ENCODE measurements around the gene NECTIN1. TPM values are rescaled to one million over a fixed set of nuclear protein-coding genes. Genes with fewer than 3 reads are reported as not detected.

The NECTIN1 gene
- total and polyA plus RNA-seq, 5 donors from 2014 or later = 0.18 to 2.3 TPM; not detected in 3

GRCh38 chr11:119614222-119615002 lies 114.6 kb downstream of the NECTIN1 start:
- Mint-ChIP-seq H3K27me3 (no peaks in the 10 kb centered on the region), H3K9me3 (peaks cover 0 to 2% (median 0%) of the 10 kb centered on the region in 7 donors), H3K4me3 (no peak overlapping the region), H3K36me3 (no peaks in the 10 kb centered on the region), H3K4me1 (peaks cover 0 to 5% (median 0%) of the 10 kb centered on the region in 4 donors), H3K27ac (no peak overlapping the region)
- no peak overlapping the region for H3K27ac ChIP-seq (ENCODE audit: insufficient read depth, low read length, poor library complexity, severe bottlenecking)
- H3K4me3 ChIP-seq (ENCODE audit: low read depth, low read length) = no peak overlapping the region
- H3K9me3 ChIP-seq (ENCODE audit: control insufficient read depth in 2 of 2, low read length in 2 of 2) = no peaks in the 10 kb centered on the region
- no peaks in the 10 kb centered on the region for H3K36me3 ChIP-seq (ENCODE audit: control insufficient read depth, insufficient read depth, low read length)
- no peaks in the 10 kb centered on the region for H3K27me3 ChIP-seq (ENCODE audit: control insufficient read depth, insufficient read depth, low read length)
- ATAC-seq (ENCODE audit: low read depth in 2 of 2) = no peak
- no peaks in the 10 kb centered on the region for H3K4me1 ChIP-seq (ENCODE audit: control insufficient read depth, insufficient read depth, low read length, poor library complexity, severe bottlenecking)
- DNase-seq = no peak

- H3K27me3 Mint-ChIP-seq = peaks cover 1% of the 10 kb centered on the region
- no peak overlapping the region for H3K27ac ChIP-seq (ENCODE audit: insufficient read depth, low read length, poor library complexity, severe bottlenecking)
- DNase-seq = no peak
These were observed 116.2 kb downstream of the NECTIN1 start for GRCh38 chr11:119612814-119613213.

GRCh38 chr11:119610836-119611426 lies 118.1 kb downstream of the NECTIN1 start:
- Mint-ChIP-seq H3K9me3 (peaks cover 0 to 2% (median 0%) of the 10 kb centered on the region in 7 donors), H3K4me1 (peaks cover 0 to 5% (median 0%) of the 10 kb centered on the region in 4 donors), H3K27ac (no peak overlapping the region), H3K27me3 (peaks cover 4% of the 10 kb centered on the region), H3K4me3 (no peak overlapping the region), H3K36me3 (no peaks in the 10 kb centered on the region)
- no peak overlapping the region for H3K27ac ChIP-seq (ENCODE audit: insufficient read depth, low read length, poor library complexity, severe bottlenecking)
- ATAC-seq (ENCODE audit: low read depth in 2 of 2) (no peak), DNase-seq (no peak)
- no peak overlapping the region for H3K4me3 ChIP-seq (ENCODE audit: low read depth, low read length)
- H3K27me3 ChIP-seq (ENCODE audit: control insufficient read depth, insufficient read depth, low read length) = no peaks in the 10 kb centered on the region
- H3K36me3 ChIP-seq (ENCODE audit: control insufficient read depth, insufficient read depth, low read length) = no peaks in the 10 kb centered on the region
- no peaks in the 10 kb centered on the region for H3K9me3 ChIP-seq (ENCODE audit: control insufficient read depth in 2 of 2, low read length in 2 of 2)
- H3K4me1 ChIP-seq (ENCODE audit: control insufficient read depth, insufficient read depth, low read length, poor library complexity, severe bottlenecking) = no peaks in the 10 kb centered on the region

More at GRCh38 chr11:119612814-119613213, 116.2 kb downstream of the NECTIN1 start:
- H3K36me3 Mint-ChIP-seq = no peaks in the 10 kb centered on the region
- no peak overlapping the region for H3K27ac Mint-ChIP-seq
- Histone ChIP-seq H3K9me3 (ENCODE audit: control insufficient read depth in 2 of 2, low read length in 2 of 2) (no peaks in the 10 kb centered on the region), H3K4me1 (ENCODE audit: control insufficient read depth, insufficient read depth, low read length, poor library complexity, severe bottlenecking) (no peaks in the 10 kb centered on the region), H3K36me3 (ENCODE audit: control insufficient read depth, insufficient read depth, low read length) (no peaks in the 10 kb centered on the region), H3K4me3 (ENCODE audit: low read depth, low read length) (no peak overlapping the region), H3K27me3 (ENCODE audit: control insufficient read depth, insufficient read depth, low read length) (no peaks in the 10 kb centered on the region)
- peaks cover 0 to 2% (median 0%) of the 10 kb centered on the region in 7 donors for H3K9me3 Mint-ChIP-seq
- H3K4me1 Mint-ChIP-seq = peaks cover 0 to 5% (median 0%) of the 10 kb centered on the region in 4 donors
- ATAC-seq (ENCODE audit: low read depth in 2 of 2) = no peak
- H3K4me3 Mint-ChIP-seq = no peak overlapping the region

GRCh38 chr11:119608781-119609180 lies 120.2 kb downstream of the NECTIN1 start:
- Mint-ChIP-seq H3K27ac (no peak overlapping the region), H3K4me3 (no peak overlapping the region)

GRCh38 chr11:119608201-119608600 lies 120.8 kb downstream of the NECTIN1 start:
- Histone ChIP-seq H3K27ac (ENCODE audit: insufficient read depth, low read length, poor library complexity, severe bottlenecking) (no peak overlapping the region), H3K27me3 (ENCODE audit: control insufficient read depth, insufficient read depth, low read length) (no peaks in the 10 kb centered on the region), H3K9me3 (ENCODE audit: control insufficient read depth in 2 of 2, low read length in 2 of 2) (no peaks in the 10 kb centered on the region), H3K4me3 (ENCODE audit: low read depth, low read length) (no peak overlapping the region), H3K36me3 (ENCODE audit: control insufficient read depth, insufficient read depth, low read length) (no peaks in the 10 kb centered on the region), H3K4me1 (ENCODE audit: control insufficient read depth, insufficient read depth, low read length, poor library complexity, severe bottlenecking) (no peaks in the 10 kb centered on the region)
- Mint-ChIP-seq H3K36me3 (no peaks in the 10 kb centered on the region), H3K27ac (no peak overlapping the region), H3K9me3 (peaks cover 0 to 1% (median 0%) of the 10 kb centered on the region in 7 donors), H3K4me3 (no peak overlapping the region), H3K27me3 (peaks cover 4% of the 10 kb centered on the region), H3K4me1 (no peaks in the 10 kb centered on the region)
- DNase-seq (no peak), ATAC-seq (ENCODE audit: low read depth in 2 of 2) (no peak)

More at GRCh38 chr11:119608781-119609180, 120.2 kb downstream of the NECTIN1 start:
- Mint-ChIP-seq H3K9me3 (peaks cover 0 to 2% (median 0%) of the 10 kb centered on the region in 7 donors), H3K4me1 (no peaks in the 10 kb centered on the region), H3K36me3 (no peaks in the 10 kb centered on the region), H3K27me3 (peaks cover 4% of the 10 kb centered on the region)
- no peak for ATAC-seq (ENCODE audit: low read depth in 2 of 2)
- Histone ChIP-seq H3K27me3 (ENCODE audit: control insufficient read depth, insufficient read depth, low read length) (no peaks in the 10 kb centered on the region), H3K4me1 (ENCODE audit: control insufficient read depth, insufficient read depth, low read length, poor library complexity, severe bottlenecking) (no peaks in the 10 kb centered on the region), H3K36me3 (ENCODE audit: control insufficient read depth, insufficient read depth, low read length) (no peaks in the 10 kb centered on the region), H3K27ac (ENCODE audit: insufficient read depth, low read length, poor library complexity, severe bottlenecking) (no peak overlapping the region), H3K9me3 (ENCODE audit: control insufficient read depth in 2 of 2, low read length in 2 of 2) (no peaks in the 10 kb centered on the region), H3K4me3 (ENCODE audit: low read depth, low read length) (no peak overlapping the region)
- no peak for DNase-seq

GRCh38 chr11:119607726-119608125 lies 121.3 kb downstream of the NECTIN1 start:
- ATAC-seq (ENCODE audit: low read depth in 2 of 2) (no peak), DNase-seq (no peak)
- H3K4me1 Mint-ChIP-seq = no peaks in the 10 kb centered on the region
- Histone ChIP-seq H3K36me3 (ENCODE audit: control insufficient read depth, insufficient read depth, low read length) (no peaks in the 10 kb centered on the region), H3K27ac (ENCODE audit: insufficient read depth, low read length, poor library complexity, severe bottlenecking) (no peak overlapping the region), H3K4me1 (ENCODE audit: control insufficient read depth, insufficient read depth, low read length, poor library complexity, severe bottlenecking) (no peaks in the 10 kb centered on the region), H3K9me3 (ENCODE audit: control insufficient read depth in 2 of 2, low read length in 2 of 2) (no peaks in the 10 kb centered on the region), H3K4me3 (ENCODE audit: low read depth, low read length) (no peak overlapping the region), H3K27me3 (ENCODE audit: control insufficient read depth, insufficient read depth, low read length) (no peaks in the 10 kb centered on the region)
- peaks cover 4% of the 10 kb centered on the region for H3K27me3 Mint-ChIP-seq
- no peaks in the 10 kb centered on the region for H3K9me3 Mint-ChIP-seq
- H3K27ac Mint-ChIP-seq = no peak overlapping the region
- no peaks in the 10 kb centered on the region for H3K36me3 Mint-ChIP-seq
- H3K4me3 Mint-ChIP-seq = no peak overlapping the region

- Histone ChIP-seq H3K4me3 (ENCODE audit: low read depth, low read length) (no peak overlapping the region), H3K9me3 (ENCODE audit: control insufficient read depth in 2 of 2, low read length in 2 of 2) (no peaks in the 10 kb centered on the region), H3K27ac (ENCODE audit: insufficient read depth, low read length, poor library complexity, severe bottlenecking) (no peak overlapping the region), H3K4me1 (ENCODE audit: control insufficient read depth, insufficient read depth, low read length, poor library complexity, severe bottlenecking) (no peaks in the 10 kb centered on the region), H3K36me3 (ENCODE audit: control insufficient read depth, insufficient read depth, low read length) (no peaks in the 10 kb centered on the region), H3K27me3 (ENCODE audit: control insufficient read depth, insufficient read depth, low read length) (no peaks in the 10 kb centered on the region)
- ATAC-seq (ENCODE audit: low read depth in 2 of 2) (no peak), DNase-seq (no peak)
- H3K4me1 Mint-ChIP-seq = peaks cover 0 to 5% (median 0%) of the 10 kb centered on the region in 4 donors
- peaks cover 8% of the 10 kb centered on the region for H3K27me3 Mint-ChIP-seq
- H3K36me3 Mint-ChIP-seq = no peaks in the 10 kb centered on the region
- no peak overlapping the region for H3K4me3 Mint-ChIP-seq
- no peak overlapping the region for H3K27ac Mint-ChIP-seq
- no peaks in the 10 kb centered on the region for H3K9me3 Mint-ChIP-seq
These were observed 123.8 kb downstream of the NECTIN1 start for GRCh38 chr11:119605137-119605665.

Measured in CD4-positive, CD25-positive, alpha-beta regulatory T cell (primary cell).